Skin epidermis (tissue), 12 donors: ENCODE measurements around the gene ENTPD6.
A peak's percentile ranks its signal among the peaks of the same experiment; 100 is the strongest.
"Not testable (repeated sequence)": the region's sequence is repeated elsewhere in the genome, so short reads cannot be mapped to it uniquely, and the experiment has no call there.

Source experiments
- H3K27ac ChIP-seq, 21 experiments: fragments of 200-600 bp; sonication (generic) in 11 of 21; one replicate each; pipeline ENCODE4 v1.5.0; 2020; ENCODE audit warnings: mild to moderate bottlenecking in 3 of 21, inconsistent platforms in 2 of 21, moderate library complexity in 2 of 21
- H3K4me3 ChIP-seq, 7 experiments: fragments of 200-600 bp; sonication (generic) in 2 of 7; one replicate each; pipeline ENCODE4 v1.5.0; 2020; ENCODE audit warnings: inconsistent platforms in 2 of 7, mild to moderate bottlenecking in 2 of 7, moderate library complexity in 1 of 7

ENTPD6 gene

DNA sequence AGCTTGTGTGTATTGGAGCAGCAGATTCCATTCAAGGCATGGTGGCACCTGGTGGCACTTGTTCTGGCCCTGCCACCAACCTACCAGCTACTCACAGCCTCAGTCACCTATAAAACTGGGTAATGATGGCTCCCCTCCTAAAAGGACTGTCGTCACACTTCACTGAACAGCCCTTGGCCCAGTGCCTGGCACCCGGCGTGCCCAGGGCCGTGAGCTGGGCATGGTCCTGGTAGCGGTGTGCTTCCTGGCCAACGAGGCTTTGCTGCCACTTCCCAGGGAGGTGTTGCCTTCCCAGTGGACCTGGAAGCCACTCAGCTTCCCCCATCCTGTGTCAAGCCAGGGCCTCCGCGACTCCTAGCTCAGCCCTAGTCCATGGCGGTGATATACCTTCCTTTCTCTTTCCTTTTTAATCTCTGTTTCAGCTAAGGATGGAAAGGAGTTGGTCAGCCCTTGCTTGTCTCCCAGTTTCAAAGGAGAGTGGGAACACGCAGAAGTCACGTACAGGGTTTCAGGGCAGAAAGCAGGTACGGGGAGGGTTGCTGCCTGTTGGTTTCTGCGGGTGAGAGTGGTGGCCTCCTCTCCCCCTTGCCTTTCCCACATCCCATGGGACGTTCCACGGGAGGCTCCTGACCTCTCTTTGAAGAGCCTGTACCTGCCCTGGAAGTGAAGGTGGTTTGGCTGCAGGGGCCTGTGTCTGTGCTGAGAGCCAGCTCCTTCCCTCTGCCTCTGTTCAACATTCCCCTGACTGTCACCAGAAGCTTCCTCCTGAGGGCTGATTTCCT is 25.5 kb downstream of the ENTPD6 start:
- Histone ChIP-seq H3K27ac (peak overlapping the region in 2 of 21 experiments; percentile 17 to 32), H3K4me3 (no peak overlapping the region)

DNA sequence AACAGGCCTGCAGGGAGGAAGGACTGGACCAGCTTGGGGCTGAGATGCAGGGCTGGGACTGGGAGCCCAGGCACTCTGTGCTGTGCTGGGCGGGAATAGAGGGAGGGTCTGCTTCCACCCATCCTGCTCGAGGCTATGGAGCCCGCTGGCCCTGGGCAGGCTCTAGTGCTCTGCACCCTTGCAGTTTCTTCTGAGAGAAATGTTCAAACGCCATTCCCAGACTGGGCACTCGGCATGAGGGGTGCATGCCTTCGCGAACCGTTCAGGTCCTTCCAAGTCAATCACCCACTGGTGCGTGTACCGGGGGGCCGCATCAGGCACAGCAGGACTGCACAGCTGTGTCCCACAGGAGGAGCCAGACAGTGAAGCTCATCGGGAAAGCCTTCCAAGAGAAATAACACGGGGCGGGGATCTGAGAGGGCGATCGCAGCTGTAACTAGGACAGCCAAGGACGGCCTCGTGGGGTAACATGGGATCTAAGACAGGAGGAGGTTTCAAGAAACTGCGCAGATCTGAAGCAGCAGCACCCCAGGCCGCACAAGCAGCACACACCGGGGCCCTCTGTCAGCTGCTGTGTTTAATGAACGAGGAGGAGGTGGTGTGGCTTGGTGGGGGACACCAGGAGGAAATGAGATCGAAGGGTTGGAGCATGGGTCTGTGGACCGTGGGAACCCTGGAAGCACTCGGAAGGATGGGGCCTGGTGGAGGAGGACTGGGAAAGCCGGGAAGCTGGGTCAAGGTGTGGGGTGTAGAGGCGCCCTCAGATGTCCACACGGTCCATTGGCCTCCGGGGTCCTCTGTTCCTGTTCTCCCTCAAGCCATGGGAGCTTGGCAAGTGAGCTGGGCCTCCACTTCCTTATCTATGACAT is 26.3 kb downstream of the ENTPD6 start:
- peak overlapping the region in 1 of 21 experiments; percentile 17 for H3K27ac ChIP-seq

DNA sequence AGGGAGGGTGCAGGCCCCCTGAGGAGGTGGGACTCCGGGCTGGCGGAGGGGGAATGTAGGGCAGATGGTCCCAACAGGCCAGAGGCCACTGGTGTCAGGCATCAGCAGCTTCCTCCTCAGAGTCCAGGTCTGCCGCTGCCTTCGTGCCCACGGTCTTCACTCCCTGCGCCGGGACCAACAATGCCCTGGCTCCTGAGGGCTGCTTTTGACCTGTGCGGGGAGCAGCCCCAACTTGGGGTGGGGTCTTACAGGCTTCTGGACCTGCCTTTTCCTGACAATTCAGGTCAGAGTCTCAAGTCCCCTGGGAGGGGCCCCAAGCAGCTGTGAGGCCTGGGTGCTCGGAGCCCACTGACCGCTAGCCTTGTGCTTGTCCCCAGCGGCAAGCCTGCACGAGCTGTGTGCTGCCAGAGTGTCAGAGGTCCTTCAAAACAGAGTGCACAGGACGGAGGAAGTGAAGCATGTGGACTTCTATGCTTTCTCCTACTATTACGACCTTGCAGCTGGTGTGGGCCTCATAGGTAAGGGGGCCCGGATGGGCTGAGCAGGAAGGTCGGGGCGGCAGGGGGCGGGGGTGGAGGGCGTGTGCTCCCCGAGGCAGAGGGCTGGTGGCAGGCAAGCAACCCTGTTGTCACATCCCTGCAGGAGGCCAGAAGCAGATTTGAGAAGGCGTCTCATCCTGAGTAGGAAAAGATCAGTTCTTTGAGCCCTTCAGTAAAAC is 27.1 kb downstream of the ENTPD6 start:
- H3K27ac ChIP-seq: peak overlapping the region in 1 of 21 experiments; percentile 5

More for the DNA sequence above, 26.3 kb downstream of the ENTPD6 start:
- no peak overlapping the region for H3K4me3 ChIP-seq

DNA sequence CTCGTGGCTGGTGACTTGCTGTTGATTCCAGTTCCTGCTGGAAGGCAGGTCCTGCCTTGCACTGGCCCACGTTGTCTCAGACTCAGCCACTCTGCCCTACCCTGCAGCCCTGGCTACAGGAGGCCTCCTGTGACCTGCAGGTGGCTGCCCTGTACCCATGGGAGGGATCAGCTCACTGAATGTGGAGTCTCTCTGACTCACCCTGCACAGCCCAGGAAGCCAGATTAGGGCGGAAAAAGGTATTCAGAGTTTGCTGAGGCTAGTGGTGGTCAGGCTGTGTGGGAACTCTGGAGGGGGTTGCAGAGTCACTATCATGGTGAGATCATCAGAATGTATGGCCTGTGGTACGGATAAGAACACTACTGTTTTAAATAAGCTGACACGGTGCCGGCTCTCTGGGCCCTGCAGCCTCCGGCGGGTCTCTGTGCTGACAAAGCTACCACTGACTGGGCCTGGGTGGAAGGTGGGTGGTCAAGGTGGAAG is 27.7 kb downstream of the ENTPD6 start:
- Histone ChIP-seq H3K27ac (peak overlapping the region in 1 of 21 experiments; percentile 5), H3K4me3 (no peak overlapping the region)

More for the DNA sequence above, 27.1 kb downstream of the ENTPD6 start:
- no peak overlapping the region for H3K4me3 ChIP-seq

DNA sequence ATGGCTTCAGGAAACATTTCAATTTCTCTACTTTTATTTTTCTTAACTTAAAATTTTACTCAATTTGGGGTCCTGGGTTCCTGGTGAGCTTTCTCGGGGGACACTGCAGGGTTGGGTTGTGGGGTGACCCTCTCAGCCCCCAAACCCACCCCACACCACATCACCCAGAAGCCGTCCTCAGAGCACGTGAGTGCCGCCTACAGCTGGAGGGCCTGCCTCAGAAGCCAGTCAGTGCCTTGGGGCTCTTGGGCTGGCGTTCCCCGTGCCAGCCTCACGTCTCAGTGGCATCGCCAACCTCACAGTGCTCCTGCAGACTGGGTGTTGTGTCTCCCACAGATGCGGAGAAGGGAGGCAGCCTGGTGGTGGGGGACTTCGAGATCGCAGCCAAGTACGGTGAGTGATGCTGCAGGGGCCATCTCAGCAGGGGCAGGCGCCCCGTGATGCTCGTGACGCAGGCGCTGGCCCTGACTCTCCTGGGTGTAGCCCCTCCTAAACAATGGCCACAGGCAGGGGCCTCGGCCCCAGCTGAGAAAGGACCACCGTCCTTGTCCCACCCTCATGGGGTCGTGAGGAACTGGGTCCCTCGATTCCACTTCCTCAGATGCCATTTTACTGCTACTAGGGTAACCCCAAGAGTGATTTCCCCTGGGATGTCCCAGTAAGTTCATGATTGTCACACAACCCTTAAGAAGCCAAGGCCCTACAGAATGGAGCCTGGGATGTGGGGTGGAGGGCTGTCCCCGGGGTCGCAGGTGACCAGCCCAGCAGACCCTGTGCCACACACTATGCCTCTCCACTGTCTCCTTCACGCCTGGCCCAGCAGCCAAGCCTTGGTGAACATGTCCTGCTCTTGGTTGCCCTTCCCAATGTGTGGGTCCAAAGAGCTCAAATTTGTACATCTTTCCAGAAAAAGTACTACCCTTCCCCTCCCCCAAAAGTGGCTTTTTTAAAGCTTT is 28.5 kb downstream of the ENTPD6 start:
- Histone ChIP-seq H3K4me3 (no peak overlapping the region), H3K27ac (no peak overlapping the region)

GRCh38 chr20:25224941-25225340 is 29.4 kb downstream of the ENTPD6 start:
- no peak overlapping the region for H3K4me3 ChIP-seq
- no peak overlapping the region for H3K27ac ChIP-seq

DNA sequence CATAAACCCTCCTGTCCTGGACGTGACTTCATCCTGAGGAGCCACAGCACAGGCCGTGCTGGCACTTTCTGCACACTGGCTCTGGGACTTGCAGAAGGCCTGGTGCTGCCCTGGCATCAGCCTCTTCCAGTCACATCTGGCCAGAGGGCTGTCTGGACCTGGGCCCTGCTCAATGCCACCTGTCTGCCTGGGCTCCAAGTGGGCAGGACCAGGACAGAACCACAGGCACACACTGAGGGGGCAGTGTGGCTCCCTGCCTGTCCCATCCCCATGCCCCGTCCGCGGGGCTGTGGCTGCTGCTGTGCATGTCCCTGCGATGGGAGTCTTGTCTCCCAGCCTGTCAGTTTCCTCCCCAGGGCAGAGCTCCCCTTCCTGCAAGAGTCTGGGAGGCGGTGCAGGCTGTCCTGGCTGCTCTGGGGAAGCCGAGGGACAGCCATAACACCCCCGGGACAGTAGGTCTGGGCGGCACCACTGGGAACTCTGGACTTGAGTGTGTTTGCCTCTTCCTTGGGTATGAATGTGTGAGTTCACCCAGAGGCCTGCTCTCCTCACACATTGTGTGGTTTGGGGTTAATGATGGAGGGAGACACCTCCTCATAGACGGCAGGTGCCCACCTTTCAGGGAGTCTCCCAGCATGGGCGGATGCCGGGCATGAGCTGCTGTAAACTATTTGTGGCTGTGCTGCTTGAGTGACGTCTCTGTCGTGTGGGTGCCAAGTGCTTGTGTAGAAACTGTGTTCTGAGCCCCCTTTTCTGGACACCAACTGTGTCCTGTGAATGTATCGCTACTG is 30.3 kb downstream of the ENTPD6 start:
- H3K27ac ChIP-seq: peak overlapping the region in 1 of 21 experiments; percentile 56
- no peak overlapping the region for H3K4me3 ChIP-seq

DNA sequence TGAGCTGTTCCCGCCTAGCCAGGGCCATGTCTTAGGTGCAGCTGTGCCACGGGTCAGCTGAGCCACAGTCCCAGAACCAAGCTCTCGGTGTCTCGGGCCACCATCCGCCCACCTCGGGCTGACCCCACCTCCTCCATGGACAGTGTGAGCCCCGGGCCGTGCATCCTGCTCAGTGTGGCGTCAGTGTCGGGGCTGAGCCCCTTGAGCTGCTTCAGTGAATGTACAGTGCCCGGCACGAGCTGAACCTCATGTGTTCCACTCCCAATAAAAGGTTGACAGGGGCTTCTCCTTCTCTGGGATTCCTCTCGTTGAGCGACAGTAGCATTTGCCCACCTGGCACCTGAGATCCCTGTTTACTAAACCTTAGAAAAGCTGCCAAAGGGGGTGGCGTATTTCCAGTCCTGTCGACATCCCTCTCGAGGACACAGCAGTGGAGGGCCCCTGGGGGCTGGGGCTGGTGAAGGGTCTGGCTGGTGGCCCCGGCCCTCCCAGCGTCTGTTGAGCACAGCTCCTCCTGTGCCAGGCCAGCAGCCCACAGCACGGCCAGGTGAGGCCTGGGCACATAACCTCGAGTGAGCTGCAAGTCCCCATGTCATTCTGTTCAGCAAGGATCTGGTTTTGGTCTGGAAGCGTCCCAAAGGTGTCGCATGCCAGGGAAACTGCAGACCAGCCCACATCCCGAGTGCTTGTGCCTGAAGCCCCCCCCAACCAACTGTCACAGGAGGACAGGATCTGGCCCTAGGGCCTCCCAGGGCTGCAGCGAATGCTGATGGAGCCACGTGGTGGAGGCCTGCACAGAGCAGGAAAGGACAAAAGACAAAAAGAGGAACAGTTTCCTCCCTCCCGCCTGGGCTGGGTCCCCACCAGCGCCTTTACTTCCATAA is 31.2 kb downstream of the ENTPD6 start:
- no peak overlapping the region for H3K4me3 ChIP-seq
- peak overlapping the region in 8 of 21 experiments; percentile 6 to 56 (median 17) for H3K27ac ChIP-seq

DNA sequence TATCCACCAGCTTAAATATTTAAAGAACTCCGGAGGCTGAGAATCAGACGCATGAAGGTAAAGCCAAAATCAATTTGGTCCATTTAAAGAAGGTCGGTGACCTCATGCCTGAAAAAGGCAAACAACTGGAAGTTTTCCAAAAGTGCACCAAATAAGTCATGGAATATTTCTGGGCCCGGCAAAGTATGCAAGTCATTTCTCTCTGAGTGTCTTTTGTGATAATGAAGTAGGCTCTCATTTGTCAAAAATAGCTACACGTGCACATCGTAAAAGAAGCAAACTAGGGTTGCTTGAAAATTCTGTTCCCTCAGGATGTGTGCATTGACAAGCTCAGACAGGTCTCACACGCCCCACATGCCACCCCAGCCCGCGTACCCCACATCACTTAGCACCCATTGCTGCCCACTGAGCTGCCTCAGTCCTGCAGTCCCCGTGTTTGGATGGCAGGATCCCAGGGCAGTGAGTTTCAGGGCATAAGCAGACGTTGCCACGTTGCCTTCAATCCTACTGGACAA is 31.9 kb downstream of the ENTPD6 start:
- Histone ChIP-seq H3K4me3 (no peak overlapping the region), H3K27ac (peak overlapping the region in 5 of 21 experiments; percentile 10 to 56 (median 19))

- peak overlapping the region in 1 of 21 experiments; percentile 21 for H3K27ac ChIP-seq
- H3K4me3 ChIP-seq: no peak overlapping the region
Observed at GRCh38 chr20:25229486-25230165, 34.1 kb downstream of the ENTPD6 start.

DNA sequence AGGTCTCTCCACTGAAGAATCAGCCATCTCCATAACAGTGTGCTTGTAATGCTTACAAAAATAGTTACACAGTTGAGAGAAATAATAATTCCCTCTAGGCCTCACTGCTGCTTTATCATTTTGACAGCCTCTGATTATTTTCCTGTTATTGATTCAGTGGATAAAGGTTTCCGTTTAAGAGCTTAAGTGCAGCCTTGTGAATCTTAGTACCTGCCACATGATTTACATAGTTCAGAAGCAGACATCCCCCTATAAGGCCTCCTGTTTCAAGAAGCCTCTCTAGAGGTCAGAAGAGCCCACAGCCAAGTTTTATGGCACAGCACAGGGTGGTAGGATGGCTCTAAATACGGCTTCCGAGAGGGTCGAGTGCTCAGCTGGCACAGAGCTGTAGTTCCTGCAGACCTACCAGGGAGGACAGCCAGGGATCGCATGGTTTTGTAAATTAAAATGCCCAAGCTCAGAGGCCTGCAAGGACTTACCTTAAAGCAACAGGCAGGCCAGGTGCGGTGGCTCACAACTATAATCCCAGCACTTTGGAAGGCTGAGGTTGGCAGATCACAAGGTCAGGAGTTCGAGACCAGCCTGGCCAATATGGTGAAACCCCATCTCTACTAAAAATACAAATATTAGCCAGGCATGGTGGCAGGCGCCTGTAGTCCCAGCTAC is 34.8 kb downstream of the ENTPD6 start:
- no peak overlapping the region for H3K4me3 ChIP-seq
- H3K27ac ChIP-seq: peak overlapping the region in 2 of 21 experiments; percentile 21 to 26

DNA sequence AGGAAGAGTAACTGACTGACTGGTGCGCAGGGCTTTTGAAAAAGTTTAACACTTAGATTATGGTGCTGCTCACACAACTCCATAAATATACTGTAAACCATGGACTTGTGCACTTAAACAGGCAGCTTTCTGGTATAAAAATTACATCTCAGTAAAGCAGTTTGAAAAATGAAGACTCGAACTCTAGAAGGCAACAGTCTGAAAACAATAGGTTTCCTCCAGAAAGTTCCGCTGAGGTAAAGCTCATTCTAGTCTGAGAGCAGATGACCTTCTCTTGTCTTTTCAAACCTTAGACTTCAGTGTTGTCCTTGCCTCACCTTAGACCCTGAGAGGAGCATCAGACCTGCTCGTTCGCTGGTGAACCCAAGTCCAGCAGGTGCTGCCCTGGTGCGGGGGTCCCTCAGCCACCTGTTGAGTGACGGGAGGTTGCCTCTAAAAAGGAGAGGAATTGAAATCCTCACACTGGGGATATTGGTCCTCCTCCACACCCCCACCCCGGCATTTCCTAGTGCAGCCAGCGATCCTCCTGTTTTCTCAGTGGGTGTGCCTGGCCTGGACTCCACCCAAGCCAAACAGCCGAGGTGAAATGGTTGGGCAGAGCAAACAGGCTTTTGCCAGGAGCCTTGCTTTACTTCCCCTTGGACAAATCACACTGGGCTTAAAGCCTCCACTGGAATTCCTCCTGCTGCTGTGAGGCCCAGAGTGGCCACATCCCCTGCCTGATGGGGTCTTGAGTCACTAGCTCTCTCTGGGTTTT is 37.7 kb downstream of the ENTPD6 start:
- Histone ChIP-seq H3K27ac (peak overlapping the region in 9 of 21 experiments; percentile 5 to 66 (median 63)), H3K4me3 (no peak overlapping the region)

DNA sequence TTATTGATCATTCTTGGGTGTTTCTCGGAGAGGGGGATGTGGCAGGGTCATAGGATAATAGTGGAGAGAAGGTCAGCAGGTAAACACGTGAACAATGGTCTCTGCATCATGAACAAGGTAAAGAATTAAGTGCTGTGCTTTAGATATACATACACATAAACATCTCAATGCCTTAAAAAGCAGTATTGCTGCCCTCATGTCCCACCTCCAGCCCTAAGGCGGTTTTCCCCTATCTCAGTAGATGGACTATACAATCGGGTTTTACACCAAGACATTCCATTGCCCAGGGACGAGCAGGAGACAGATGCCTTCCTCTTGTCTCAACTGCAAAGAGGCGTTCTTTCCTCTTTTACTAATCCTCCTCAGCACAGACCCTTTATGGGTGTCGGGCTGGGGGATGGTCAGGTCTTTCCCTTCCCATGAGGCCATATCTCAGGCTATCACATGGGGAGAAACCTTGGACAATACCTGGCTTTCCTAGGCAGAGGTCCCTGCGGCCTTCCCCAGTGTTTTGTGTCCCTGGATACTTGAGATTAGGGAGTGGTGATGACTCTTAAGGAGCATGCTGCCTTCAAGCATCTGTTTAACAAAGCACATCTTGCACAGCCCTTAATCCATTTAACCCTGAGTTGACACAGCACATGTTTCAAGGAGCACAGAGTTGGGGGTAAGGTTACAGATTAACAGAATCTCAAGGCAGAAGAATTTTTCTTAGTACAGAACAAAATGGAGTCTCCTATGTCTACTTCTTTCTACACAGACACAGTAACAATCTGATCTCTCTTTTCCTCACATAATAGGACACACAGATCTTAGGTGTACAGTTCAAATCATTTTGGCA is 38.7 kb downstream of the ENTPD6 start:
- peak overlapping the region in 10 of 21 experiments; percentile 20 to 66 (median 56) for H3K27ac ChIP-seq
- not testable (repeated sequence) for H3K4me3 ChIP-seq
